Progenitor cell of endocrine pancreas (in vitro differentiated cells): ENCODE results near the gene ACP7. TPM values are rescaled to one million over a fixed set of nuclear protein-coding genes. Genes with fewer than 3 reads are reported as not detected.
A peak's percentile ranks its signal among the peaks of the same experiment; 100 is the strongest.

ENCODE experiments used
- DNase-seq: peaks from one replicate; pipeline ENCODE4 v3.0.0; 2021; ENCODE audit warnings: low spot score; ENCODE audit not compliant: unreplicated experiment
- H3K27ac Mint-ChIP-seq: 2 replicates; pipeline ENCODE4 v1.8.0; 2021; ENCODE audit warnings: mild to moderate bottlenecking, moderate library complexity, mixed read lengths
- H3K27me3 Mint-ChIP-seq: 2 replicates; pipeline ENCODE4 v1.8.0; 2021; ENCODE audit warnings: mixed read lengths
- H3K36me3 Mint-ChIP-seq: 2 replicates; pipeline ENCODE4 v1.8.0; 2022; ENCODE audit warnings: mixed read lengths; ENCODE audit not compliant: insufficient read depth
- H3K4me1 Mint-ChIP-seq: 2 replicates; pipeline ENCODE4 v1.8.0; 2021; ENCODE audit warnings: low read depth, mixed read lengths
- H3K4me3 Mint-ChIP-seq: 2 replicates; pipeline ENCODE4 v1.8.0; 2021; ENCODE audit warnings: low read depth, mild to moderate bottlenecking, moderate library complexity, mixed read lengths
- H3K9me3 Mint-ChIP-seq: 2 replicates; pipeline ENCODE4 v1.8.0; 2021; ENCODE audit warnings: low read depth, mixed read lengths
- CTCF ChIP-seq: fragments of 200-600 bp; sonication (generic); IDR thresholded peaks from one replicate; pipeline ENCODE4 v1.5.0; 2021; ENCODE audit warnings: antibody characterized with exemption, mild to moderate bottlenecking; ENCODE audit not compliant: unreplicated experiment
- long read RNA-seq: library from polyadenylated mRNA; unstranded; transcript quantifications from one replicate; pipeline ENCODE4 v2.0.0, GENCODE V29; 2020
- total RNA-seq: library from RNA; stranded (reverse); gene quantifications from 2 replicates; pipeline ENCODE4 v1.2.1, GENCODE V29; 2021

Gene ACP7
- total RNA-seq: not detected in 2 replicates
- long read RNA-seq: 0 reads

- no peak for DNase-seq
- no peaks in the 10 kb centered on the region for H3K36me3 Mint-ChIP-seq
- no peak for TF ChIP-seq CTCF
- H3K4me1 Mint-ChIP-seq: peaks cover 1% of the 10 kb centered on the region
- H3K9me3 Mint-ChIP-seq: no peaks in the 10 kb centered on the region
- no peak within 1 kb of the TSS for H3K27ac Mint-ChIP-seq
- H3K4me3 Mint-ChIP-seq: peak within 1 kb of the TSS; percentile 42
- peaks cover 60% of the 10 kb centered on the region for H3K27me3 Mint-ChIP-seq
Observed at GRCh38 chr19:39083983-39084731, at the start of gene ACP7. TSS of gene ACP7 (plus strand) at chr19:39084368. CDS start at chr19:39085270, 902 bp downstream.

- Mint-ChIP-seq H3K4me3 (no peak overlapping the region), H3K36me3 (no peaks in the 10 kb centered on the region), H3K4me1 (peaks cover 2% of the 10 kb centered on the region), H3K27ac (no peak overlapping the region), H3K27me3 (peaks cover 6% of the 10 kb centered on the region), H3K9me3 (peaks cover 2% of the 10 kb centered on the region)
- TF ChIP-seq CTCF: no peak
- no peak for DNase-seq
Observed at GRCh38 chr19:39036581-39036980, 47.6 kb upstream of the ACP7 start.

- no peak overlapping the region for H3K4me3 Mint-ChIP-seq
- no peak for DNase-seq
- no peak for TF ChIP-seq CTCF
- H3K36me3 Mint-ChIP-seq: no peaks in the 10 kb centered on the region
- H3K27me3 Mint-ChIP-seq: peaks cover 6% of the 10 kb centered on the region
- H3K9me3 Mint-ChIP-seq: peaks cover 2% of the 10 kb centered on the region
- peaks cover 2% of the 10 kb centered on the region for H3K4me1 Mint-ChIP-seq
- H3K27ac Mint-ChIP-seq: no peak overlapping the region
Observed at GRCh38 chr19:39037194-39037593, 47.0 kb upstream of the ACP7 start.

GRCh38 chr19:39038098-39038497 is 46.1 kb upstream of the ACP7 start:
- Mint-ChIP-seq H3K36me3 (no peaks in the 10 kb centered on the region), H3K4me1 (no peaks in the 10 kb centered on the region), H3K27me3 (peaks cover 6% of the 10 kb centered on the region), H3K4me3 (no peak overlapping the region), H3K27ac (no peak overlapping the region), H3K9me3 (peaks cover 2% of the 10 kb centered on the region)
- DNase-seq: no peak
- peak; percentile 13 for TF ChIP-seq CTCF

- no peak for DNase-seq
- Mint-ChIP-seq H3K27me3 (peaks cover 8% of the 10 kb centered on the region), H3K4me3 (no peak overlapping the region), H3K36me3 (peaks cover 1% of the 10 kb centered on the region), H3K27ac (no peak overlapping the region), H3K4me1 (no peaks in the 10 kb centered on the region), H3K9me3 (peaks cover 10% of the 10 kb centered on the region)
- TF ChIP-seq CTCF: no peak
Observed at GRCh38 chr19:39045506-39045905, 38.7 kb upstream of the ACP7 start.
